K562 (cell line): Measurements from ENCODE around the gene STX12. TPM values are rescaled to one million over a fixed set of nuclear protein-coding genes. Genes with fewer than 3 reads are reported as not detected.

Source experiments
- ATAC-seq: fragments of 200-7000 bp; cut with Tn5 transposase; 3 replicates; pipeline ENCODE4 v1.9.1; 2020; ENCODE audit warnings: moderate library complexity
- Bru-seq: library from RNA; stranded (reverse); fragments of 400-500 nt; gene quantifications from one replicate; lab custom pipeline; 2021; lab: Mats Ljungman, UMichigan
- BruChase-seq, 2 experiments: library from RNA; stranded (reverse); fragments of 400-500 nt; gene quantifications; one replicate each; lab custom pipeline; 2021; lab: Mats Ljungman, UMichigan
- BruUV-seq: library from RNA; stranded (reverse); fragments of 400-500 nt; replicated peaks from 2 replicates; lab custom pipeline; 2021; lab: Mats Ljungman, UMichigan
- CTCF ChIA-PET: fragments of 300-600 bp; formaldehyde crosslinking; extraction: SDS; loops from one replicate; lab custom pipeline; 2021; ENCODE audit warnings: low intra/inter-chr PET ratio; lab: Yijun Ruan, JAX
- POLR2A ChIA-PET: fragments of 300-600, 350-650 bp; sonication (Branson Sonifier 250); formaldehyde crosslinking; extraction: SDS; loops from one replicate; lab custom pipeline; 2021; ENCODE audit warnings: antibody characterized with exemption, inconsistent platforms; lab: Yijun Ruan, JAX
- DNase-seq, 4 experiments: peaks; one replicate each; pipeline versions ENCODE4 v3.0.0 to v3.0.0-alpha.2; 2011 to 2018; ENCODE audit warnings: low spot score in 3 of 4, mixed read lengths in 3 of 4; ENCODE audit errors: extremely low read depth in 1 of 4
- FAIRE-seq: peaks from 2 replicates; lab custom pipeline; 2011; peaks lifted over from hg19 to GRCh38; lab: Jason Lieb, UNC
- H2AFZ ChIP-seq: 2 replicates; pipeline ENCODE4 v1.6.0; 2011; ENCODE audit warnings: low read depth, low read length, control low read depth, inconsistent platforms
- H3K27ac ChIP-seq: fragments of 200-600 bp; 3 replicates; pipeline ENCODE4 v1.8.0; 2011; ENCODE audit warnings: low read depth, mild to moderate bottlenecking, control low read depth, inconsistent platforms, low read length, moderate library complexity, mixed read lengths; ENCODE audit errors: extremely low read depth
- H3K27me3 ChIP-seq, 2 experiments: fragments of 300-600 bp in 1 of 2; 2 replicates in 1 of 2; 3 replicates in 1 of 2; pipeline versions ENCODE4 v1.6.0 to v1.8.0; 2011; ENCODE audit warnings: inconsistent platforms in 2 of 2, low read length in 2 of 2, mild to moderate bottlenecking in 1 of 2, mixed read lengths in 1 of 2, moderate library complexity in 1 of 2; ENCODE audit not compliant: control insufficient read depth in 2 of 2, insufficient read depth in 2 of 2
- H3K36me3 ChIP-seq: fragments of 300-600 bp; 3 replicates; pipeline ENCODE4 v1.8.0; 2011; ENCODE audit warnings: mild to moderate bottlenecking, low read length, inconsistent platforms; ENCODE audit not compliant: control insufficient read depth, insufficient read depth
- H3K4me1 ChIP-seq, 2 experiments: fragments of 200-600 bp in 1 of 2; replicated peaks in 1 of 2; 2 replicates in 1 of 2; 3 replicates in 1 of 2; pipeline versions ENCODE4 v1.5.1 to v1.8.0; 2011; ENCODE audit warnings: inconsistent platforms in 2 of 2, low read length in 2 of 2, mild to moderate bottlenecking in 1 of 2, mixed read lengths in 1 of 2, moderate library complexity in 1 of 2; ENCODE audit not compliant: control insufficient read depth in 2 of 2, insufficient read depth in 2 of 2
- H3K4me2 ChIP-seq: 2 replicates; pipeline ENCODE4 v1.6.1; 2011; ENCODE audit warnings: low read length, control low read depth, inconsistent platforms, mixed read lengths; ENCODE audit not compliant: insufficient read depth
- H3K4me3 ChIP-seq: fragments of 200-600 bp; sonication (generic), shearing (Covaris generic); 2 replicates; pipeline ENCODE4 v1.5.1; 2016; ENCODE audit warnings: control low read depth, inconsistent platforms
- H3K79me2 ChIP-seq: fragments of 200-600 bp; 3 replicates; pipeline ENCODE4 v1.8.0; 2011; ENCODE audit warnings: low read length, inconsistent platforms; ENCODE audit not compliant: control insufficient read depth, insufficient read depth
- H3K9ac ChIP-seq, 2 experiments: 2 replicates each; pipeline versions ENCODE4 v1.6.0 to v1.6.1; 2011; ENCODE audit warnings: low read depth in 2 of 2, low read length in 2 of 2, control low read depth in 1 of 2, inconsistent platforms in 1 of 2, mild to moderate bottlenecking in 1 of 2, mixed read lengths in 1 of 2; ENCODE audit not compliant: insufficient read depth in 1 of 2
- H3K9me1 ChIP-seq: one replicate; pipeline ENCODE4 v1.6.0; 2011; ENCODE audit warnings: inconsistent platforms, mild to moderate bottlenecking, low read length, moderate library complexity; ENCODE audit not compliant: control insufficient read depth, insufficient read depth
- H3K9me3 ChIP-seq: replicated peaks from 2 replicates; pipeline ENCODE4 v1.5.1; 2011; ENCODE audit warnings: low read depth, low read length, inconsistent platforms; ENCODE audit not compliant: control insufficient read depth, insufficient read depth
- H4K20me1 ChIP-seq: replicated peaks from 2 replicates; pipeline ENCODE4 v1.6.1; 2011; ENCODE audit warnings: low read length, inconsistent platforms, mixed read lengths; ENCODE audit not compliant: control insufficient read depth, insufficient read depth
- ELF4 ChIP-seq: fragments of 450-650 bp; formaldehyde crosslinking; IDR thresholded peaks from 2 replicates; pipeline ENCODE4 v1.4.0; 2022; ENCODE audit warnings: missing genetic modification characterization
- FOSL1 ChIP-seq: fragments of 200-800 bp; sonication (Bioruptor generic); conservative IDR thresholded peaks from 2 replicates; pipeline ENCODE4 v1.6.1; 2016; ENCODE audit warnings: missing genetic modification characterization, missing compliant biosample characterization
- HDGF ChIP-seq: fragments of 450-650 bp; IDR thresholded peaks from 2 replicates; pipeline ENCODE4 v1.6.1; 2016
- MECOM ChIP-seq: fragments of 250-450 bp; sonication (Bioruptor Pico); IDR thresholded peaks from 2 replicates; pipeline ENCODE4 v1.8.0; 2022; ENCODE audit warnings: inconsistent platforms
- POU5F1 ChIP-seq: fragments of 150-350 bp; IDR thresholded peaks from 2 replicates; pipeline ENCODE4 v1.6.1; 2014; ENCODE audit warnings: borderline replicate concordance, low read length, low read depth, mild to moderate bottlenecking; ENCODE audit not compliant: partially characterized antibody
- RB1 ChIP-seq: fragments of 450-650 bp; IDR thresholded peaks from 2 replicates; pipeline ENCODE4 v1.6.1; 2017; ENCODE audit warnings: low read depth, mild to moderate bottlenecking
- SLC30A9 ChIP-seq: fragments of 250-450 bp; sonication (Bioruptor Pico); IDR thresholded peaks from 2 replicates; pipeline ENCODE4 v1.8.0; 2022; ENCODE audit warnings: mild to moderate bottlenecking, moderate library complexity
- ZFP30 ChIP-seq: fragments of 250-450 bp; sonication (Bioruptor Pico); IDR thresholded peaks from 2 replicates; pipeline ENCODE4 v1.8.0; 2022; ENCODE audit warnings: moderate library complexity, mild to moderate bottlenecking, inconsistent platforms, borderline replicate concordance
- ZNF324 ChIP-seq: fragments of 250-450 bp; sonication (Bioruptor Pico); IDR thresholded peaks from 2 replicates; pipeline ENCODE4 v1.4.0; 2020; ENCODE audit warnings: mild to moderate bottlenecking
- ZNF780A ChIP-seq: fragments of 250-450 bp; sonication (Bioruptor Pico); IDR thresholded peaks from 2 replicates; pipeline ENCODE4 v1.5.0; 2021; ENCODE audit warnings: mild to moderate bottlenecking
- ZNF79 ChIP-seq: fragments of 250-450 bp; sonication (Bioruptor Pico); IDR thresholded peaks from 2 replicates; pipeline ENCODE4 v1.4.0; 2020; ENCODE audit warnings: low read depth, mild to moderate bottlenecking, moderate library complexity
- WGBS: fragments of 100-300 bp; shearing (Covaris generic); methylation state at CpG from one replicate; pipeline ENCODE4 v1.1.6; 2016; ENCODE audit warnings: low coverage, mixed read lengths; ENCODE audit not compliant: insufficient coverage; ENCODE audit errors: missing lambda C conversion rate; 5-methylcytosine and 5-hydroxymethylcytosine counted together
- in situ Hi-C: fragments of 300-500 bp; cut with MboI; formaldehyde crosslinking; loops from 4 replicates; pipeline ENCODE4 v1.15.0; 2018; ENCODE audit warnings: inconsistent platforms, mixed read lengths
- intact Hi-C: fragments of 100-400 bp; cut with micrococcal nuclease; formaldehyde crosslinking; loops from 2 replicates; pipeline ENCODE4 v1.14.2; 2022
- long read RNA-seq, 3 experiments: library from polyadenylated mRNA in 2 of 3; library from RNA in 1 of 3; unstranded in 2 of 3; stranded (forward) in 1 of 3; transcript quantifications; one replicate each; pipeline ENCODE4 v2.0.0, GENCODE V29; 2019 to 2022
- polyA minus RNA-seq, 3 experiments: library from RNA; depleted of rRNA, polyadenylated mRNA; stranded (reverse); fragments of >200 nt; gene quantifications; 2 replicates each; pipeline ENCODE4 v1.2.3, GENCODE V29; 2011
- polyA plus RNA-seq, 8 experiments: library from polyadenylated mRNA; depleted of rRNA in 4 of 8; stranded (reverse) in 5 of 8; unstranded in 3 of 8; fragments of >200 nt; fragmentation: Nextera tagmentation in 2 of 8; fragmentation: Illumina TruSeq in 1 of 8; extraction: Ambion mirVana in 2 of 8; extraction: Trizol in 1 of 8; gene quantifications; 2 replicates each; pipeline versions ENCODE4 v1.2.1 to v1.2.3, GENCODE V29; 2011 to 2014; ENCODE audit warnings: inconsistent platforms in 1 of 8, missing spikeins in 1 of 8
- total RNA-seq, 7 experiments: library from RNA; depleted of rRNA in 6 of 7; stranded (reverse); fragments of >200 nt in 6 of 7; fragmentation: Illumina TruSeq in 2 of 7; extraction: Trizol in 2 of 7; gene quantifications; 2 replicates each; pipeline versions ENCODE4 v1.2.1 to v1.2.3, GENCODE V29; 2011 to 2021; ENCODE audit warnings: low replicate concordance in 1 of 7
- TF ChIP-seq, protein P1 (sequence below): fragments of 450-650 bp; IDR thresholded peaks from 2 replicates; pipeline ENCODE4 v1.6.1; 2016; ENCODE audit warnings: borderline replicate concordance

Gene STX12
- 38.9 and 95.6 TPM in 2 replicates for total RNA-seq (2011; cell fraction: chromatin; rRNA removed; ENCODE audit: low replicate concordance)
- total RNA-seq (2011; cell fraction: nucleolus; rRNA removed) = 20.0 and 21.6 TPM in 2 replicates
- 42.5 and 46.3 TPM in 2 replicates for total RNA-seq (2011; cell fraction: nucleoplasm; rRNA removed)
- total RNA-seq (2014; rRNA removed) (18.2 and 27.2 TPM in 2 replicates), total RNA-seq (2014; rRNA removed; fragmentation: Illumina TruSeq; extraction: Trizol) (27.1 and 31.5 TPM in 2 replicates), total RNA-seq (2015; rRNA removed; fragmentation: Illumina TruSeq; extraction: Trizol) (24.7 and 25.7 TPM in 2 replicates), total RNA-seq (2021) (23.1 and 23.8 TPM in 2 replicates), polyA plus RNA-seq (2011; rRNA removed) (18.4 and 24.4 TPM in 2 replicates), polyA plus RNA-seq (2014; fragmentation: Illumina TruSeq; extraction: Trizol) (26.9 and 31.3 TPM in 2 replicates), polyA plus RNA-seq (2014; fragmentation: Nextera tagmentation; extraction: Ambion mirVana) (10 to 100 TPM; 23.1 to 27.4 TPM), polyA plus RNA-seq (2014; rRNA removed) (16.9 and 18.6 TPM in 2 replicates), polyA minus RNA-seq (2011; rRNA and poly(A)+ RNA removed) (20.1 and 32.5 TPM in 2 replicates), Bru-seq, nascent RNA (percentile 71 among the genes with signal in this experiment), BruChase-seq, experiment 1, labeled RNA remaining after a 2-hour chase (percentile 76 among the genes with signal in this experiment), BruChase-seq, experiment 2, labeled RNA remaining after a 6-hour chase (percentile 78 among the genes with signal in this experiment)
- polyA plus RNA-seq (2011; cell fraction: cytosol; rRNA removed) = 9.6 and 15.1 TPM in 2 replicates
- 23.7 and 41.6 TPM in 2 replicates for polyA plus RNA-seq (2011; cell fraction: nucleus; rRNA removed)
- polyA plus RNA-seq (2012) = 14.9 and 21.8 TPM in 2 replicates
- polyA minus RNA-seq (2011; cell fraction: cytosol; rRNA and poly(A)+ RNA removed) = 9.1 and 14.3 TPM in 2 replicates
- polyA minus RNA-seq (2011; cell fraction: nucleus; rRNA and poly(A)+ RNA removed) = 12.3 and 14.1 TPM in 2 replicates
- long read RNA-seq, experiment 1, transcript STX12-201 (9 exons, 3,079 nt) = major isoform, 108 of 135 reads
- long read RNA-seq, experiment 1, partial matches to known transcripts = 8 of 135 reads
- long read RNA-seq, experiment 1, other reads (novel, unspliced or antisense) = 18 of 135 reads
- long read RNA-seq, experiment 2, partial matches to known transcripts = 31 of 37 reads
- long read RNA-seq, experiment 2, other reads (novel, unspliced or antisense) = 2 of 37 reads
- long read RNA-seq, experiment 3, transcript STX12-201 (9 exons, 3,079 nt) = major isoform, 35 of 37 reads
- long read RNA-seq, experiment 3, partial matches to known transcripts = 0 of 37 reads
- long read RNA-seq, experiment 3, other reads (novel, unspliced or antisense) = 1 of 37 reads

DNA sequence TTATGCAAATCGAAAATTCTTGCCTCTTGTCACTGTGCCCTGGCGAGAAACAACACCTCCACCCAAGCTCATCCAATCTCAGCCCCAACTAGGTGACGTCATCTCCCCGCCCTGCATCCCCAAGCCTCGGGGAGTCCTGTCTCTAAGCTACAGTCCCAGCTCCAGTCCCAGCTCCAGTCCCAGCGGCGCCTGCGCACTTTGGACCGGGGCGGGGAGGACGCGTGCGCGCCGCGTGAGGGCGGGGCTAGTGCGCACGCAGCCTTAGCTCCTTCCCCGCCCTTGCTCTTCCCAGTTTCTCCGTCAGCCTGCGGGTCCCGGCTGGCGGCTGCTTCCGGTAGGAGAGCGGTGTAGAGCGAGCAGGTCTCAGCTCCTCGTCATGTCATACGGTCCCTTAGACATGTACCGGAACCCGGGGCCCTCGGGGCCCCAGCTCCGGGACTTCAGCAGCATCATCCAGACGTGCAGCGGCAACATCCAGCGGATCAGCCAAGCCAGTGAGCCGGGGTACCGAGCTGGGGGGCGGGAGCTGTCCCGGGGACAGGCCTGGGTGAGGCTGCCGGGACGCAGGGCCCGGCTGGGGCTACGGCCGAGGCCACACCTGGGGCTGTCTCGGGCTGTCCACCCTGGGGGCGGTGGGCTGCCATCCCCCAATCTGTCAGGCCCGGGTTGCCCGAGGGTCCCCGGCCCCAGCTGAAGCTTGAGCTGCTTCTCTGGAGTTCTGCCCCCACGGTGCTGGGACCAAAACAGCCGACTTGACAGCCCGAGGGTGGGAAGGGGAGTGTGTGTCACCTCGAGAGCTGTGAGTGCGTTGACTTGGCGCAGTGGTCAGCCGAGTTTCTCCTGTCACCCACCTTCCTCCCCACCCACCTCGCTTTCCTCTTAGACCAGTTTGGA, at the start of gene STX12:
Gene STX12 (plus strand): TSS at position 288 of the 894 bp plus-strand sequence. CDS start 89 bp downstream, at position 377.
- intact Hi-C loops = loop anchor here (5.0 kb wide), 1 partner anchor 59 kb away; the partner anchor contains the start of gene PPP1R8
- Histone ChIP-seq H3K9me3 (no peaks in the 10 kb centered on the region), H3K79me2 (peaks cover 39% of the 10 kb centered on the region), H4K20me1 (no peaks in the 10 kb centered on the region), H3K9ac (peak within 1 kb of the TSS; percentile 74 to 98), H3K4me1 (peaks cover 12 to 14% of the 10 kb centered on the region in 2 experiments; a peak in 4 of 5 replicates), H2AFZ (peak within 1 kb of the TSS; percentile 88), H3K27ac (peak within 1 kb of the TSS; percentile 63), H3K27me3 (no peaks in the 10 kb centered on the region), H3K4me3 (peak within 1 kb of the TSS; percentile 87), H3K9me1 (no peaks in the 10 kb centered on the region), H3K4me2 (peak within 1 kb of the TSS; percentile 99), H3K36me3 (peaks cover 9% of the 10 kb centered on the region; the same call in 1 of the 3 replicates)
- TSS peak; percentile 52 for BruUV-seq
- in situ Hi-C loops = no loop called here
- DNase-seq (peak; percentile 99 to 100 (median 100)), ATAC-seq (peak; percentile 99), FAIRE-seq (peak; percentile 92)
- WGBS = under 1% methylated on average over 58 of the region's 58 CpGs
- ChIA-PET CTCF (no interaction called here), POLR2A (interaction anchor here (0.7 to 3.2 kb wide), 13 partner anchors 9 to 876 kb away, joined by 3 to 25 read pairs (median 6); partner anchors contain the start of genes FAM76A and PPP1R8)
- TF ChIP-seq FOSL1 (tag) (peak; percentile 75), ELF4 (CRISPR knock-in tag) (0 out of 2 replicates have a peak, but pooled peaks have one; percentile 8), MECOM (CRISPR knock-in tag) (no peak), HDGF (no peak), SLC30A9 (CRISPR knock-in tag) (no peak), ZNF780A (no peak), ZNF324 (CRISPR knock-in tag) (no peak), ZNF79 (no peak), ZFP30 (no peak), RB1 (peak; percentile 18; the same call in 1 of the 2 replicates), POU5F1 (no peak)
- TF ChIP-seq, protein P1, sequence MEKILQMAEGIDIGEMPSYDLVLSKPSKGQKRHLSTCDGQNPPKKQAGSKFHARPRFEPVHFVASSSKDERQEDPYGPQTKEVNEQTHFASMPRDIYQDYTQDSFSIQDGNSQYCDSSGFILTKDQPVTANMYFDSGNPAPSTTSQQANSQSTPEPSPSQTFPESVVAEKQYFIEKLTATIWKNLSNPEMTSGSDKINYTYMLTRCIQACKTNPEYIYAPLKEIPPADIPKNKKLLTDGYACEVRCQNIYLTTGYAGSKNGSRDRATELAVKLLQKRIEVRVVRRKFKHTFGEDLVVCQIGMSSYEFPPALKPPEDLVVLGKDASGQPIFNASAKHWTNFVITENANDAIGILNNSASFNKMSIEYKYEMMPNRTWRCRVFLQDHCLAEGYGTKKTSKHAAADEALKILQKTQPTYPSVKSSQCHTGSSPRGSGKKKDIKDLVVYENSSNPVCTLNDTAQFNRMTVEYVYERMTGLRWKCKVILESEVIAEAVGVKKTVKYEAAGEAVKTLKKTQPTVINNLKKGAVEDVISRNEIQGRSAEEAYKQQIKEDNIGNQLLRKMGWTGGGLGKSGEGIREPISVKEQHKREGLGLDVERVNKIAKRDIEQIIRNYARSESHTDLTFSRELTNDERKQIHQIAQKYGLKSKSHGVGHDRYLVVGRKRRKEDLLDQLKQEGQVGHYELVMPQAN = peak; percentile 90
